ENCODE measurements around the gene PLCL1. TPM values are rescaled to one million over a fixed set of nuclear protein-coding genes. Genes with fewer than 3 reads are reported as not detected.

PLCL1 gene
- total RNA-seq, 2 donors from 2014 or later, result 0.04 to 0.11 TPM

GRCh38 chr2:197760293-197760657, 44.1 kb upstream of the PLCL1 start:
- H3K36me3 ChIP-seq (ENCODE audit: control insufficient read depth, insufficient read depth, low read length), result no peaks in the 10 kb centered on the region
- H3K9me3 Mint-ChIP-seq, result peaks cover 13% of the 10 kb centered on the region
- no peak overlapping the region for H3K4me3 Mint-ChIP-seq
- H3K27me3 Mint-ChIP-seq (ENCODE audit: insufficient read depth), result no peaks in the 10 kb centered on the region
- no peaks in the 10 kb centered on the region for H3K27me3 ChIP-seq (ENCODE audit: control insufficient read depth, insufficient read depth, low read length, poor library complexity, severe bottlenecking)
- H3K27ac ChIP-seq (ENCODE audit: low read depth, low read length), result no peak overlapping the region
- peak; percentile 48 for DNase-seq
- H3K9ac ChIP-seq (ENCODE audit: extremely low read depth, low read length, poor library complexity, severe bottlenecking), result no peak overlapping the region
- TF ChIP-seq CTCF (conservative IDR thresholded peaks at IDR 0.05), result no peak
- no peaks in the 10 kb centered on the region for H3K4me1 Mint-ChIP-seq
- no peak overlapping the region for H3K4me3 ChIP-seq (ENCODE audit: low read length)
- no peak overlapping the region for H3K27ac Mint-ChIP-seq
- H3K9me3 ChIP-seq (ENCODE audit: control insufficient read depth, low read length), result peaks cover 9% of the 10 kb centered on the region
- no peaks in the 10 kb centered on the region for H3K36me3 Mint-ChIP-seq (ENCODE audit: low read depth)
- H3K4me1 ChIP-seq (ENCODE audit: control insufficient read depth, insufficient read depth, low read length), result no peaks in the 10 kb centered on the region
- WGBS, 2 experiments (ENCODE audit: insufficient coverage in 1 of 2, insufficient read length in 1 of 2), result 95 to 100% methylated on average over 2 to 3 of the region's 3 CpGs

- no peak overlapping the region for H3K27ac Mint-ChIP-seq
- H3K9me3 Mint-ChIP-seq, result no peaks in the 10 kb centered on the region
- TF ChIP-seq CTCF (conservative IDR thresholded peaks at IDR 0.05), result peak; percentile 93
- no peak overlapping the region for H3K4me3 ChIP-seq (ENCODE audit: low read length)
- DNase-seq, result peak; percentile 46
- H3K27me3 ChIP-seq (ENCODE audit: control insufficient read depth, insufficient read depth, low read length, poor library complexity, severe bottlenecking), result no peaks in the 10 kb centered on the region
- no peak overlapping the region for H3K9ac ChIP-seq (ENCODE audit: extremely low read depth, low read length, poor library complexity, severe bottlenecking)
- 29 to 67% methylated on average over 1 to 4 of the region's 4 CpGs for WGBS, 2 experiments (ENCODE audit: insufficient coverage in 1 of 2, insufficient read length in 1 of 2)
- peaks cover under 1% of the 10 kb centered on the region for H3K27me3 Mint-ChIP-seq (ENCODE audit: insufficient read depth)
- no peak overlapping the region for H3K27ac ChIP-seq (ENCODE audit: low read depth, low read length)
- no peak overlapping the region for H3K4me3 Mint-ChIP-seq
- H3K9me3 ChIP-seq (ENCODE audit: control insufficient read depth, low read length), result no peaks in the 10 kb centered on the region
- H3K4me1 ChIP-seq (ENCODE audit: control insufficient read depth, insufficient read depth, low read length), result no peaks in the 10 kb centered on the region
- no peaks in the 10 kb centered on the region for H3K36me3 Mint-ChIP-seq (ENCODE audit: low read depth)
- H3K4me1 Mint-ChIP-seq, result peaks cover 6% of the 10 kb centered on the region
- H3K36me3 ChIP-seq (ENCODE audit: control insufficient read depth, insufficient read depth, low read length), result no peaks in the 10 kb centered on the region
Measured at GRCh38 chr2:197777823-197778407, 26.5 kb upstream of the PLCL1 start.

- no peaks in the 10 kb centered on the region for H3K9me3 Mint-ChIP-seq
Measured at GRCh38 chr2:197779261-197779660, 25.1 kb upstream of the PLCL1 start.

More at GRCh38 chr2:197779261-197779660, 25.1 kb upstream of the PLCL1 start:
- Histone ChIP-seq H3K27ac (ENCODE audit: low read depth, low read length) (no peak overlapping the region), H3K4me1 (ENCODE audit: control insufficient read depth, insufficient read depth, low read length) (no peaks in the 10 kb centered on the region), H3K9ac (ENCODE audit: extremely low read depth, low read length, poor library complexity, severe bottlenecking) (no peak overlapping the region), H3K9me3 (ENCODE audit: control insufficient read depth, low read length) (no peaks in the 10 kb centered on the region), H3K4me3 (ENCODE audit: low read length) (no peak overlapping the region), H3K27me3 (ENCODE audit: control insufficient read depth, insufficient read depth, low read length, poor library complexity, severe bottlenecking) (no peaks in the 10 kb centered on the region), H3K36me3 (ENCODE audit: control insufficient read depth, insufficient read depth, low read length) (no peaks in the 10 kb centered on the region)
- H3K4me1 Mint-ChIP-seq, result peaks cover 3% of the 10 kb centered on the region
- H3K4me3 Mint-ChIP-seq, result no peak overlapping the region
- no peaks in the 10 kb centered on the region for H3K36me3 Mint-ChIP-seq (ENCODE audit: low read depth)
- TF ChIP-seq CTCF (conservative IDR thresholded peaks at IDR 0.05), result no peak
- no peak for DNase-seq
- no peak overlapping the region for H3K27ac Mint-ChIP-seq
- H3K27me3 Mint-ChIP-seq (ENCODE audit: insufficient read depth), result peaks cover 2% of the 10 kb centered on the region

Measured in endodermal cell (in vitro differentiated cells).